H1 (cell line): ENCODE measurements around the gene SERINC5. TPM values are rescaled to one million over a fixed set of nuclear protein-coding genes. Genes with fewer than 3 reads are reported as not detected.

ENCODE experiments used
- CTCF ChIA-PET: fragments of 300-600 bp; sonication (Branson Sonifier 250); formaldehyde crosslinking; loops from one replicate; lab custom pipeline; 2021; ENCODE audit not compliant: partially characterized antibody; lab: Charles Lee
- POLR2A ChIA-PET: fragments of 300-600 bp; sonication (Branson Sonifier 250); formaldehyde crosslinking; loops from one replicate; lab custom pipeline; 2021; ENCODE audit warnings: inconsistent platforms; ENCODE audit not compliant: partially characterized antibody; lab: Charles Lee
- DNase-seq, 2 experiments: peaks; one replicate each; pipeline versions ENCODE4 v3.0.0 to v3.0.0-alpha.2; 2010 to 2022; ENCODE audit warnings: low spot score in 2 of 2, low read depth in 1 of 2, mixed read lengths in 1 of 2
- FAIRE-seq: peaks from 2 replicates; lab custom pipeline; 2011; peaks lifted over from hg19 to GRCh38; lab: Jason Lieb, UNC
- H2AFZ ChIP-seq: 2 replicates; pipeline ENCODE4 v1.8.1; 2012; ENCODE audit warnings: low read length, inconsistent platforms
- H2AK5ac ChIP-seq: 2 replicates; pipeline ENCODE4 v1.6.1; 2013; ENCODE audit warnings: low read depth, low read length
- H2BK120ac ChIP-seq: replicated peaks from 2 replicates; pipeline ENCODE3; 2013; ENCODE audit warnings: low read depth, low read length, inconsistent platforms
- H2BK12ac ChIP-seq: 2 replicates; pipeline ENCODE4 v1.6.1; 2013; ENCODE audit warnings: low read depth, low read length
- H2BK15ac ChIP-seq: 2 replicates; pipeline ENCODE4 v1.6.1; 2013; ENCODE audit warnings: low read length
- H2BK20ac ChIP-seq: 2 replicates; pipeline ENCODE4 v1.6.1; 2013; ENCODE audit warnings: low read length
- H2BK5ac ChIP-seq: 2 replicates; pipeline ENCODE4 v1.6.1; 2013; ENCODE audit warnings: low read depth, low read length
- H3K14ac ChIP-seq: 2 replicates; pipeline ENCODE4 v1.6.1; 2013; ENCODE audit warnings: inconsistent platforms; ENCODE audit not compliant: insufficient read length
- H3K18ac ChIP-seq: 2 replicates; pipeline ENCODE4 v1.6.1; 2013; ENCODE audit warnings: low read length; ENCODE audit errors: extremely low read depth
- H3K23ac ChIP-seq: 2 replicates; pipeline ENCODE4 v1.6.1; 2013; ENCODE audit warnings: inconsistent platforms; ENCODE audit not compliant: insufficient read length
- H3K23me2 ChIP-seq: 2 replicates; pipeline ENCODE4 v1.6.1; 2013; ENCODE audit warnings: low read depth, low read length
- H3K27ac ChIP-seq: 2 replicates; pipeline ENCODE4 v1.6.1; 2011; ENCODE audit warnings: low read depth, low read length, inconsistent platforms
- H3K27me3 ChIP-seq, 4 experiments: replicated peaks in 1 of 4; 1 replicate in 1 of 4; 2 replicates in 3 of 4; pipeline versions ENCODE4 v1.6.1 to v1.8.1; 2011 to 2013; ENCODE audit warnings: low read length in 3 of 4, mild to moderate bottlenecking in 3 of 4, inconsistent platforms in 2 of 4, mixed read lengths in 2 of 4, moderate library complexity in 1 of 4; ENCODE audit not compliant: control insufficient read depth in 3 of 4, insufficient read depth in 3 of 4; ENCODE audit errors: extremely low read depth in 1 of 4
- H3K36me3 ChIP-seq, 4 experiments: 2 replicates each; pipeline versions ENCODE4 v1.6.1 to v1.8.1; 2011 to 2013; ENCODE audit warnings: mild to moderate bottlenecking in 4 of 4, low read length in 3 of 4, moderate library complexity in 2 of 4, control low read depth in 1 of 4, inconsistent platforms in 1 of 4; ENCODE audit not compliant: insufficient read depth in 4 of 4, control insufficient read depth in 2 of 4
- H3K4ac ChIP-seq: replicated peaks from 2 replicates; pipeline ENCODE3; 2013; ENCODE audit warnings: low read length, low read depth, mixed read lengths, inconsistent platforms; ENCODE audit not compliant: insufficient read length
- H3K4me1 ChIP-seq, 4 experiments: replicated peaks in 1 of 4; 1 replicate in 1 of 4; 2 replicates in 3 of 4; pipeline versions ENCODE4 v1.6.1 to v1.8.1; 2011 to 2013; ENCODE audit warnings: low read length in 3 of 4, inconsistent platforms in 2 of 4, mixed read lengths in 1 of 4; ENCODE audit not compliant: insufficient read depth in 4 of 4, control insufficient read depth in 3 of 4
- H3K4me2 ChIP-seq, 2 experiments: 2 replicates each; pipeline versions ENCODE4 v1.6.1 to v1.8.1; 2011 to 2013; ENCODE audit warnings: low read depth in 2 of 2, low read length in 2 of 2, control low read depth in 1 of 2, inconsistent platforms in 1 of 2, mild to moderate bottlenecking in 1 of 2; ENCODE audit not compliant: insufficient read depth in 1 of 2
- H3K4me3 ChIP-seq, 4 experiments: fragments of 200-600, 300-600 bp in 1 of 4; sonication (generic), shearing (Covaris generic), sonication (Bioruptor Twin) in 1 of 4; 2 replicates each; pipeline versions ENCODE4 v1.5.1 to v1.8.1; 2011 to 2016; ENCODE audit warnings: low read length in 4 of 4, low read depth in 3 of 4, control low read depth in 2 of 4, inconsistent platforms in 2 of 4, mild to moderate bottlenecking in 2 of 4, mixed read lengths in 1 of 4, moderate library complexity in 1 of 4; ENCODE audit not compliant: insufficient read depth in 2 of 4; ENCODE audit errors: extremely low read depth in 1 of 4
- H3K56ac ChIP-seq: replicated peaks from 2 replicates; pipeline ENCODE3; 2013; ENCODE audit warnings: low read depth, mild to moderate bottlenecking, mixed read lengths, low read length, inconsistent platforms; ENCODE audit not compliant: insufficient read length
- H3K79me1 ChIP-seq: 2 replicates; pipeline ENCODE4 v1.6.1; 2013; ENCODE audit warnings: low read depth, low read length, control low read depth
- H3K79me2 ChIP-seq, 2 experiments: 2 replicates each; pipeline versions ENCODE4 v1.6.1 to v1.8.1; 2012 to 2013; ENCODE audit warnings: low read length in 2 of 2, mild to moderate bottlenecking in 2 of 2, inconsistent platforms in 1 of 2; ENCODE audit not compliant: insufficient read depth in 2 of 2, control insufficient read depth in 1 of 2
- H3K9ac ChIP-seq, 4 experiments: replicated peaks in 1 of 4; 1 replicate in 1 of 4; 2 replicates in 3 of 4; pipeline versions ENCODE4 v1.6.1 to v1.8.1; 2011 to 2013; ENCODE audit warnings: low read depth in 3 of 4, low read length in 3 of 4, control low read depth in 2 of 4, mild to moderate bottlenecking in 2 of 4, moderate library complexity in 2 of 4, inconsistent platforms in 1 of 4; ENCODE audit errors: extremely low read depth in 1 of 4
- H3K9me3 ChIP-seq, 2 experiments: 2 replicates each; pipeline versions ENCODE4 v1.6.1 to v1.8.1; 2012 to 2013; ENCODE audit warnings: mild to moderate bottlenecking in 2 of 2, moderate library complexity in 2 of 2, control low read depth in 1 of 2, inconsistent platforms in 1 of 2, low read depth in 1 of 2, low read length in 1 of 2, mixed read lengths in 1 of 2; ENCODE audit not compliant: insufficient read depth in 2 of 2
- H4K20me1 ChIP-seq, 2 experiments: replicated peaks in 1 of 2; 2 replicates each; pipeline versions ENCODE3 to v1.8.1; 2011 to 2013; ENCODE audit warnings: inconsistent platforms in 2 of 2, low read length in 2 of 2, mild to moderate bottlenecking in 1 of 2; ENCODE audit not compliant: insufficient read depth in 2 of 2, control insufficient read depth in 1 of 2
- H4K5ac ChIP-seq: 2 replicates; pipeline ENCODE4 v1.6.1; 2013; ENCODE audit warnings: low read length, low read depth, mixed read lengths, inconsistent platforms; ENCODE audit not compliant: insufficient read length
- H4K8ac ChIP-seq: 2 replicates; pipeline ENCODE4 v1.8.0; 2013; ENCODE audit warnings: mild to moderate bottlenecking, moderate library complexity, low read length, inconsistent platforms; ENCODE audit not compliant: insufficient read depth; ENCODE audit errors: extremely low read depth
- H4K91ac ChIP-seq: replicated peaks from 2 replicates; pipeline ENCODE3; 2013; ENCODE audit warnings: low read length, mixed read lengths, inconsistent platforms; ENCODE audit not compliant: insufficient read length
- CEBPB ChIP-seq: IDR thresholded peaks from 2 replicates; pipeline ENCODE4 v1.6.1; 2012; ENCODE audit warnings: low read depth, low read length
- JUND ChIP-seq: IDR thresholded peaks from 2 replicates; pipeline ENCODE4 v1.6.1; 2011; ENCODE audit warnings: mild to moderate bottlenecking, improper control_type of control experiment, low read length
- NANOG ChIP-seq: IDR thresholded peaks from 2 replicates; pipeline ENCODE4 v1.6.1; 2011; ENCODE audit warnings: low read length, low read depth, mild to moderate bottlenecking, inconsistent platforms; ENCODE audit not compliant: insufficient read depth, poor library complexity, severe bottlenecking
- TCF12 ChIP-seq: IDR thresholded peaks from 2 replicates; pipeline ENCODE4 v1.6.1; 2011; ENCODE audit warnings: low read depth, mild to moderate bottlenecking, low read length
- WGBS, 2 experiments: shearing (Covaris generic) in 1 of 2; methylation state at CpG; one replicate each; pipeline versions ENCODE4 v1.1.6 to v1.1.7; 2013 to 2015; ENCODE audit warnings: low lambda C conversion rate in 2 of 2, mixed read lengths in 2 of 2, inconsistent platforms in 1 of 2, low coverage in 1 of 2, missing lambda C conversion rate in 1 of 2; ENCODE audit not compliant: insufficient replicate concordance in 2 of 2, insufficient coverage in 1 of 2, insufficient read length in 1 of 2; ENCODE audit errors: extremely low coverage in 1 of 2, missing lambda C conversion rate in 1 of 2; 5-methylcytosine and 5-hydroxymethylcytosine counted together
- polyA plus RNA-seq, 7 experiments: library from polyadenylated mRNA; depleted of rRNA in 3 of 7; stranded (reverse) in 5 of 7; unstranded in 2 of 7; fragments of >200 nt in 5 of 7; fragments of 200-250 nt in 2 of 7; gene quantifications; 1 replicate in 5 of 7; 2 replicates in 1 of 7; 4 replicates in 1 of 7; pipeline versions ENCODE4 v1.2.1 to v1.2.3, GENCODE V29; 2011 to 2013; ENCODE audit warnings: missing spikeins in 2 of 7, mixed read lengths in 2 of 7
- total RNA-seq: library from RNA; stranded (reverse); fragmentation: NEBNext Ultra II Directional; extraction: Animal tissue kit (Norgen Biotek cat#: 25700); gene quantifications from 2 replicates; pipeline ENCODE4 v1.2.1, GENCODE V29; 2021
- TF ChIP-seq, protein P1 (sequence below): IDR thresholded peaks from 2 replicates; pipeline ENCODE4 v1.6.1; 2012; ENCODE audit warnings: inconsistent platforms

SERINC5 gene
- total and polyA plus RNA-seq, 2 of the 8 experiments (the other 6 are each of a cell fraction or from before 2014, with no cell fraction given), result 32.2 to 149 TPM

GRCh38 chr5:80213466-80213865 lies 42.4 kb downstream of the SERINC5 start:
- Histone ChIP-seq H3K4me1 (peaks cover 3 to 13% (median 6%) of the 10 kb centered on the region in 4 experiments; a peak in 5 of 7 replicates), H3K4me3 (no peak overlapping the region), H3K18ac (no peak overlapping the region), H2BK12ac (no peak overlapping the region), H2BK15ac (no peak overlapping the region), H3K23ac (no peak overlapping the region), H2BK5ac (0 out of 2 replicates have a peak overlapping the region, but pooled peaks have one; percentile 4), H3K27me3 (no peaks in the 10 kb centered on the region), H3K9me3 (no peaks in the 10 kb centered on the region), H3K14ac (no peak overlapping the region), H4K91ac (no peak overlapping the region), H3K27ac (no peak overlapping the region), H2AK5ac (no peak overlapping the region), H3K4ac (no peak overlapping the region), H3K79me2 (peaks cover 26 to 94% of the 10 kb centered on the region in 2 experiments; a peak in 3 of 4 replicates), H3K9ac (no peak overlapping the region), H3K79me1 (peaks cover 38% of the 10 kb centered on the region), H4K5ac (no peak overlapping the region), H2AFZ (no peak overlapping the region), H2BK120ac (no peak overlapping the region), H4K8ac (no peak overlapping the region; the same call in 1 of the 2 replicates), H3K56ac (no peak overlapping the region), H3K36me3 (no peaks in the 10 kb centered on the region), H3K23me2 (no peaks in the 10 kb centered on the region), H4K20me1 (peaks cover 13 to 22% of the 10 kb centered on the region in 2 experiments), H3K4me2 (no peak overlapping the region), H2BK20ac (no peak overlapping the region)
- TF ChIP-seq, protein P1, sequence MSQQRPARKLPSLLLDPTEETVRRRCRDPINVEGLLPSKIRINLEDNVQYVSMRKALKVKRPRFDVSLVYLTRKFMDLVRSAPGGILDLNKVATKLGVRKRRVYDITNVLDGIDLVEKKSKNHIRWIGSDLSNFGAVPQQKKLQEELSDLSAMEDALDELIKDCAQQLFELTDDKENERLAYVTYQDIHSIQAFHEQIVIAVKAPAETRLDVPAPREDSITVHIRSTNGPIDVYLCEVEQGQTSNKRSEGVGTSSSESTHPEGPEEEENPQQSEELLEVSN, result no peak
- TF ChIP-seq CEBPB, result no peak
- TF ChIP-seq TCF12, result no peak
- no peak for TF ChIP-seq JUND
- no peak for TF ChIP-seq NANOG
- DNase-seq (no peak), FAIRE-seq (no peak)
- ChIA-PET CTCF (interaction anchor here (0.6 kb wide), 2 partner anchors 38 to 48 kb away, joined by 3 read pairs; no protein-coding TSS in a partner anchor), POLR2A (no interaction called here)
- 90% methylated on average over 3 of the region's 3 CpGs; no CpG with 5 or more reads in 1 of the 2 experiments for WGBS, 2 experiments
